Neural progenitor cell (in vitro differentiated cells): ENCODE measurements around the gene NCOA1. TPM values are rescaled to one million over a fixed set of nuclear protein-coding genes. Genes with fewer than 3 reads are reported as not detected.

Source experiments
- DNase-seq: peaks from one replicate; pipeline ENCODE4 v3.0.0-alpha.2; 2016; ENCODE audit warnings: low spot score
- H2AFZ ChIP-seq: fragments of 200-600 bp; sonication (generic); replicated peaks from 2 replicates; pipeline ENCODE4 v1.6.1; 2016; ENCODE audit warnings: antibody characterized with exemption
- H3F3A ChIP-seq: fragments of 200-600 bp; sonication (generic); 2 replicates; pipeline ENCODE4 v1.6.1; 2016; ENCODE audit warnings: antibody characterized with exemption, low read depth
- H3K27ac ChIP-seq: fragments of 200-600 bp; sonication (generic); 2 replicates; pipeline ENCODE4 v1.5.1; 2016; ENCODE audit warnings: mild to moderate bottlenecking
- H3K27me3 ChIP-seq: fragments of 200-600 bp; sonication (generic); 2 replicates; pipeline ENCODE4 v1.6.1; 2016; ENCODE audit warnings: mild to moderate bottlenecking, moderate library complexity
- H3K36me3 ChIP-seq: fragments of 200-600 bp; sonication (generic); 2 replicates; pipeline ENCODE4 v1.5.1; 2016
- H3K4me1 ChIP-seq: fragments of 200-600 bp; sonication (generic); 2 replicates; pipeline ENCODE4 v1.6.1; 2016; ENCODE audit warnings: mixed run types
- H3K4me2 ChIP-seq: fragments of 200-600 bp; sonication (generic); 2 replicates; pipeline ENCODE4 v1.6.1; 2016
- H3K4me3 ChIP-seq: fragments of 200-600 bp; sonication (generic); 2 replicates; pipeline ENCODE4 v1.5.1; 2016
- H3K79me2 ChIP-seq: fragments of 200-600 bp; sonication (generic); 2 replicates; pipeline ENCODE4 v1.6.1; 2016; ENCODE audit warnings: low read depth
- H3K9ac ChIP-seq: fragments of 200-600 bp; sonication (generic); 2 replicates; pipeline ENCODE4 v1.6.1; 2016
- H3K9me3 ChIP-seq: fragments of 200-600 bp; sonication (generic); 2 replicates; pipeline ENCODE4 v1.5.1; 2016; ENCODE audit warnings: low read depth
- H4K20me1 ChIP-seq: fragments of 200-600 bp; sonication (generic); 2 replicates; pipeline ENCODE4 v1.6.1; 2016; ENCODE audit warnings: low read depth
- H3K27ac Mint-ChIP-seq: 3 replicates; pipeline ENCODE4 v1.8.0; 2021; ENCODE audit warnings: mixed read lengths
- H3K27me3 Mint-ChIP-seq: 2 replicates; pipeline ENCODE4 v1.8.0; 2022; ENCODE audit warnings: low read depth, mild to moderate bottlenecking, inconsistent platforms, moderate library complexity, mixed read lengths; ENCODE audit not compliant: insufficient read depth
- H3K36me3 Mint-ChIP-seq: 3 replicates; pipeline ENCODE4 v1.8.0; 2021; ENCODE audit warnings: mixed read lengths
- H3K4me1 Mint-ChIP-seq: 3 replicates; pipeline ENCODE4 v1.8.0; 2021; ENCODE audit warnings: mixed read lengths
- H3K4me3 Mint-ChIP-seq: 3 replicates; pipeline ENCODE4 v1.8.0; 2021; ENCODE audit warnings: mild to moderate bottlenecking, moderate library complexity, mixed read lengths
- H3K9me3 Mint-ChIP-seq: 3 replicates; pipeline ENCODE4 v1.8.0; 2020; ENCODE audit warnings: mixed read lengths
- EZH2 ChIP-seq: fragments of 200-600 bp; sonication (generic); IDR thresholded peaks from 2 replicates; pipeline ENCODE4 v1.6.1; 2017; ENCODE audit warnings: antibody characterized with exemption, mild to moderate bottlenecking, moderate library complexity
- EZH2phosphoT487 ChIP-seq: fragments of 200-600 bp; sonication (generic); IDR thresholded peaks from 2 replicates; pipeline ENCODE4 v1.6.1; 2017; ENCODE audit warnings: antibody characterized with exemption
- total RNA-seq: library from RNA; depleted of rRNA; stranded (reverse); fragments of >200 nt; gene quantifications from 2 replicates; pipeline ENCODE4 v1.2.3, GENCODE V29; 2015; ENCODE audit warnings: low replicate concordance
- TF ChIP-seq, protein P1 (sequence below): fragments of 200-600 bp; sonication (generic); IDR thresholded peaks from 2 replicates; pipeline ENCODE4 v1.5.1; 2017; ENCODE audit warnings: antibody characterized with exemption, mild to moderate bottlenecking

The NCOA1 gene
- total RNA-seq, 1 donor from 2014 or later: 29.3 TPM

DNA sequence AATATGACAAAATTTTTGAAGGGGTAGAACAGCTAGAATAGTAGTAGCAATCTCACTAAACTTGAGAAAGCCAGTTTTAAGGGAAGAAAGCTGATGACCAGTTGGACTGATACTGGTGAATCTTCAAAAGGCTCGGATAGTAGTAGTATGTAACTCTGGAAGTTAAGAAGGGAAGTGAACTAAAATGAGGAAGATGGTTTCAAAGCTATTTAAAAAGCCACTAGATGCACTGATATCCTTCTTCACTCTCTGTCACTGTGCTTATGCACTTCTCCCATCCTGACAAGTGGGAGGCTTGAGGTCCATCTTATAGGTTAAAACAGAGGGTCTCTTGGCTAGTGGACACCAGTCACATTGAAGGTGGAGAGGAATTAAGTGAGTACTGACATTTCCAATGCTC is 141.1 kb downstream of the NCOA1 start:
- Histone ChIP-seq H3K79me2 (no peaks in the 10 kb centered on the region), H3K4me1 (no peaks in the 10 kb centered on the region), H2AFZ (no peak overlapping the region), H3K36me3 (no peaks in the 10 kb centered on the region), H3F3A (no peaks in the 10 kb centered on the region), H3K4me2 (no peak overlapping the region), H3K9me3 (no peaks in the 10 kb centered on the region), H4K20me1 (no peaks in the 10 kb centered on the region), H3K27me3 (no peaks in the 10 kb centered on the region), H3K9ac (no peak overlapping the region), H3K27ac (no peak overlapping the region), H3K4me3 (no peak overlapping the region)
- no peak overlapping the region for H3K27ac Mint-ChIP-seq
- H3K4me1 Mint-ChIP-seq: peaks cover 2% of the 10 kb centered on the region
- H3K27me3 Mint-ChIP-seq: peaks cover 2% of the 10 kb centered on the region
- DNase-seq: no peak
- no peak overlapping the region for H3K4me3 Mint-ChIP-seq
- H3K9me3 Mint-ChIP-seq: no peaks in the 10 kb centered on the region
- no peaks in the 10 kb centered on the region for H3K36me3 Mint-ChIP-seq
- TF ChIP-seq EZH2 (no peak), EZH2phosphoT487 (no peak)
- TF ChIP-seq, protein P1, sequence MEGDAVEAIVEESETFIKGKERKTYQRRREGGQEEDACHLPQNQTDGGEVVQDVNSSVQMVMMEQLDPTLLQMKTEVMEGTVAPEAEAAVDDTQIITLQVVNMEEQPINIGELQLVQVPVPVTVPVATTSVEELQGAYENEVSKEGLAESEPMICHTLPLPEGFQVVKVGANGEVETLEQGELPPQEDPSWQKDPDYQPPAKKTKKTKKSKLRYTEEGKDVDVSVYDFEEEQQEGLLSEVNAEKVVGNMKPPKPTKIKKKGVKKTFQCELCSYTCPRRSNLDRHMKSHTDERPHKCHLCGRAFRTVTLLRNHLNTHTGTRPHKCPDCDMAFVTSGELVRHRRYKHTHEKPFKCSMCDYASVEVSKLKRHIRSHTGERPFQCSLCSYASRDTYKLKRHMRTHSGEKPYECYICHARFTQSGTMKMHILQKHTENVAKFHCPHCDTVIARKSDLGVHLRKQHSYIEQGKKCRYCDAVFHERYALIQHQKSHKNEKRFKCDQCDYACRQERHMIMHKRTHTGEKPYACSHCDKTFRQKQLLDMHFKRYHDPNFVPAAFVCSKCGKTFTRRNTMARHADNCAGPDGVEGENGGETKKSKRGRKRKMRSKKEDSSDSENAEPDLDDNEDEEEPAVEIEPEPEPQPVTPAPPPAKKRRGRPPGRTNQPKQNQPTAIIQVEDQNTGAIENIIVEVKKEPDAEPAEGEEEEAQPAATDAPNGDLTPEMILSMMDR: no peak

DNA sequence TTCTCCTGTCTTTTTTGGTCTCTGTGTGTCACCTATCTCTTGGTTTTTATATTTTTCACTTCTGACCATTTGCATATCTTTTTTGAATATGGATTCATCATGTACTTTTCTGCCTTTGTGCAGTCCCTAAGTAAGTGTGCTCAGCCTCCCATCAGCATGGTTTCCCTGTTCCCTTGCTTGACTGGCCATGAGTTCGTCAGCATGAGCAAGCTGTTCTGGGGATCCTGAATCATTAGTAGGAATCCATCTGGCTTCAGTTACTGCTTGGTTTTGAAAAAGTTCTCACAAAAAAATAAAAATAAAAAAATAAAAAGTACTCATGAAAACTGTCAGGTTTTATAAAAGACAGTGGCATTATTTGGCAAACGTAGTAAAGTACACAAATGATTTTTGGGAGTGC is 144.1 kb downstream of the NCOA1 start:
- H3K4me1 Mint-ChIP-seq: peaks cover 2% of the 10 kb centered on the region
- Histone ChIP-seq H2AFZ (no peak overlapping the region), H3F3A (no peaks in the 10 kb centered on the region), H3K27me3 (no peaks in the 10 kb centered on the region), H4K20me1 (no peaks in the 10 kb centered on the region), H3K4me2 (no peak overlapping the region), H3K27ac (no peak overlapping the region), H3K4me1 (no peaks in the 10 kb centered on the region), H3K79me2 (no peaks in the 10 kb centered on the region), H3K9me3 (peaks cover 4% of the 10 kb centered on the region), H3K4me3 (no peak overlapping the region), H3K36me3 (no peaks in the 10 kb centered on the region), H3K9ac (no peak overlapping the region)
- TF ChIP-seq EZH2phosphoT487: no peak
- TF ChIP-seq EZH2: no peak
- TF ChIP-seq, protein P1: no peak
- H3K9me3 Mint-ChIP-seq: peaks cover 5% of the 10 kb centered on the region
- H3K36me3 Mint-ChIP-seq: peaks cover 3% of the 10 kb centered on the region
- no peaks in the 10 kb centered on the region for H3K27me3 Mint-ChIP-seq
- no peak overlapping the region for H3K27ac Mint-ChIP-seq
- DNase-seq: no peak
- no peak overlapping the region for H3K4me3 Mint-ChIP-seq

DNA sequence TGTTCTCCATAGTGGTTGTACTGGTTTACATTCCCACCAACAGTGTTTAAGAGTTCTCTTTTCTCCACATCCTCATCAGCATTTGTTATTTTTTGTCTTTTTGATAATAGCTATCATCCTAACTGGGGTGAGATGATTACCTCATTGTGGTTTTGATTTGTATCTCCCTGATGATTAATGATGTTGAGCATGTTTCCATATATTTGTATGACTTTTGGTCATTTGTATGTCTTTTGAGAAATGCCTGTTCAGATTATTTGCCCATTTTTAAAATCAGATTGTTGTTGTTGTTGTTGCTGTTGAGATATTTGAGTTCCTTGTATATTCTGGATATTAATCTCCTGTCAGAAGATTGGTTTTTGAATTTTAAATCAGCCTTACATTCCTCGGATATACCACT is 147.5 kb downstream of the NCOA1 start:
- Histone ChIP-seq H2AFZ (no peak overlapping the region), H3K9ac (no peak overlapping the region), H3K9me3 (peaks cover 4% of the 10 kb centered on the region), H3K4me2 (no peak overlapping the region), H3K27me3 (no peaks in the 10 kb centered on the region), H3K4me3 (no peak overlapping the region), H3K4me1 (no peaks in the 10 kb centered on the region), H3K27ac (no peak overlapping the region), H3K79me2 (no peaks in the 10 kb centered on the region), H3K36me3 (no peaks in the 10 kb centered on the region), H4K20me1 (no peaks in the 10 kb centered on the region), H3F3A (no peaks in the 10 kb centered on the region)
- no peaks in the 10 kb centered on the region for H3K27me3 Mint-ChIP-seq
- H3K9me3 Mint-ChIP-seq: peaks cover 5% of the 10 kb centered on the region
- DNase-seq: no peak
- peaks cover 2% of the 10 kb centered on the region for H3K4me1 Mint-ChIP-seq
- TF ChIP-seq EZH2: no peak
- no peak for TF ChIP-seq EZH2phosphoT487
- TF ChIP-seq, protein P1: no peak
- no peak overlapping the region for H3K27ac Mint-ChIP-seq
- peaks cover 3% of the 10 kb centered on the region for H3K36me3 Mint-ChIP-seq
- H3K4me3 Mint-ChIP-seq: no peak overlapping the region

DNA sequence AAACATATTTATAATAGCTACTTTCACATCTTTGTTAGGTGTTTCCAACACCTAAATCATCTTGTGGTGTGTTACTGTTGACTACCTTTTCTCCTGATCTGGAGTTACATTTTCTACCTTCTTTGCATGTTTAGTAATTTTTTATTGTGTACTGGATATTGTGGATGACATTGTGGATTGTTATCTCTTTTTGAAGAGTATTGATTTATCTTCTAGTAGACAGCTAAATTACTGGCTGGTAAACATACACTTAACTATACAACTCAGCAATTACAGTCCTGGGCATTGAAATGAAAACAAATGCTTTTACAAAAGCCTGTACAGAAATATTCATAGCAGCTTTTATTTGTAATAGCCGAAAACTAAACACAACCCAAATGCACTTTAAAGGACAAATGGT is 151.3 kb downstream of the NCOA1 start:
- Mint-ChIP-seq H3K4me1 (no peaks in the 10 kb centered on the region), H3K4me3 (no peak overlapping the region), H3K9me3 (peaks cover 5% of the 10 kb centered on the region), H3K27me3 (no peaks in the 10 kb centered on the region), H3K36me3 (peaks cover 3% of the 10 kb centered on the region), H3K27ac (no peak overlapping the region)
- H3F3A ChIP-seq: no peaks in the 10 kb centered on the region
- peaks cover 4% of the 10 kb centered on the region for H3K9me3 ChIP-seq
- no peaks in the 10 kb centered on the region for H3K27me3 ChIP-seq
- H3K4me2 ChIP-seq: no peak overlapping the region
- no peak for DNase-seq
- no peak overlapping the region for H3K27ac ChIP-seq
- no peaks in the 10 kb centered on the region for H3K36me3 ChIP-seq
- no peak for TF ChIP-seq EZH2
- TF ChIP-seq, protein P1: no peak
- TF ChIP-seq EZH2phosphoT487: no peak
- H4K20me1 ChIP-seq: no peaks in the 10 kb centered on the region
- H3K4me3 ChIP-seq: no peak overlapping the region
- no peaks in the 10 kb centered on the region for H3K4me1 ChIP-seq
- H3K79me2 ChIP-seq: no peaks in the 10 kb centered on the region
- H3K9ac ChIP-seq: no peak overlapping the region
- no peak overlapping the region for H2AFZ ChIP-seq
